ENCODE data around the gene G3BP1. TPM values are rescaled to one million over a fixed set of nuclear protein-coding genes. Genes with fewer than 3 reads are reported as not detected.

Gene G3BP1
- total and polyA plus RNA-seq, 2 of the 13 experiments (the other 11 are each of a cell fraction or from before 2014, with no cell fraction given): 36.7 to 320 TPM

- no peak for TF ChIP-seq AGO1 (IDR thresholded peaks at IDR 0.05; ENCODE audit: low read depth, low read length, poor library complexity, severe bottlenecking)
- peak; percentile 57 for TF ChIP-seq ASH2L (IDR thresholded peaks at IDR 0.05; ENCODE audit: insufficient read length, low read depth, low read length)
- no peak for TF ChIP-seq ZNF138 (CRISPR knock-in tag; IDR thresholded peaks at IDR 0.05; ENCODE audit: low read depth)
- TF ChIP-seq ZNF446 (CRISPR knock-in tag; IDR thresholded peaks at IDR 0.05): no peak
- no peak for TF ChIP-seq ZNF550 (CRISPR knock-in tag; IDR thresholded peaks at IDR 0.05; ENCODE audit: borderline replicate concordance)
- no peak for TF ChIP-seq KLF9 (CRISPR knock-in tag; IDR thresholded peaks at IDR 0.05; ENCODE audit: low read depth)
- TF ChIP-seq MED8 (CRISPR knock-in tag; IDR thresholded peaks at IDR 0.05; ENCODE audit: insufficient replicate concordance): no peak
- TF ChIP-seq ZBTB8A (CRISPR knock-in tag; IDR thresholded peaks at IDR 0.05; ENCODE audit: borderline replicate concordance, low read depth): no peak
- no peak for TF ChIP-seq ZNF792 (CRISPR knock-in tag; IDR thresholded peaks at IDR 0.05)
- no peak for TF ChIP-seq ZNF7 (CRISPR knock-in tag; IDR thresholded peaks at IDR 0.05)
- no peak for TF ChIP-seq ZFY (CRISPR knock-in tag; IDR thresholded peaks at IDR 0.05)
- TF ChIP-seq ZNF512 (CRISPR knock-in tag; IDR thresholded peaks at IDR 0.05): no peak
- TF ChIP-seq NBN (conservative IDR thresholded peaks at IDR 0.05): no peak
- TF ChIP-seq RFX3 (CRISPR knock-in tag; IDR thresholded peaks at IDR 0.05): no peak
- no peak for TF ChIP-seq RXRA (CRISPR knock-in tag; IDR thresholded peaks at IDR 0.05)
- no peak for TF ChIP-seq FIP1L1 (IDR thresholded peaks at IDR 0.05; ENCODE audit: borderline replicate concordance, insufficient read depth, low read depth, low read length)
- no peak for TF ChIP-seq TIGD3 (CRISPR knock-in tag; IDR thresholded peaks at IDR 0.05; ENCODE audit: borderline replicate concordance)
- no peak for TF ChIP-seq MTERF4 (CRISPR knock-in tag; IDR thresholded peaks at IDR 0.05)
- no peak for TF ChIP-seq BORCS8-MEF2B (CRISPR knock-in tag; IDR thresholded peaks at IDR 0.05)
- TF ChIP-seq THAP8 (CRISPR knock-in tag; IDR thresholded peaks at IDR 0.05; ENCODE audit: borderline replicate concordance): no peak
- no peak for TF ChIP-seq ZNF329 (CRISPR knock-in tag; IDR thresholded peaks at IDR 0.05; ENCODE audit: low read depth)
- peak; percentile 60 for TF ChIP-seq FOXA3 (CRISPR knock-in tag; IDR thresholded peaks at IDR 0.05)
- no peak for TF ChIP-seq ZNF747 (CRISPR knock-in tag; IDR thresholded peaks at IDR 0.05; ENCODE audit: borderline replicate concordance)
- TF ChIP-seq KAT7 (CRISPR knock-in tag; IDR thresholded peaks at IDR 0.05; ENCODE audit: borderline replicate concordance): no peak
- TF ChIP-seq JDP2 (CRISPR knock-in tag; IDR thresholded peaks at IDR 0.05; ENCODE audit: borderline replicate concordance): no peak
- no peak for TF ChIP-seq NR3C1 (CRISPR knock-in tag; IDR thresholded peaks at IDR 0.05)
- no peak; the same call in 1 of the 2 replicates for TF ChIP-seq SRF (IDR thresholded peaks at IDR 0.05; ENCODE audit: low read depth, low read length)
- TF ChIP-seq SMARCE1 (IDR thresholded peaks at IDR 0.05; ENCODE audit: borderline replicate concordance): no peak
- TF ChIP-seq MTA1 (CRISPR knock-in tag; IDR thresholded peaks at IDR 0.05; ENCODE audit: borderline replicate concordance): no peak
These were observed 16.4 kb upstream of the G3BP1 start (continued) for GRCh38 chr5:151755383-151755782.

Measured in HepG2 (cell line).